Inflammatory macrophage treated with lipopolysaccharide for 4 hours (primary cell): ENCODE results near the gene RBFOX2.
A peak's percentile ranks its signal among the peaks of the same experiment; 100 is the strongest.
"Not testable (repeated sequence)": the region's sequence is repeated elsewhere in the genome, so short reads cannot be mapped to it uniquely, and the experiment has no call there.

ENCODE experiments used
- DNase-seq: peaks from one replicate; pipeline ENCODE4 v3.0.0-alpha.2; 2020

Gene RBFOX2

GRCh38 chr22:35752863-35753189 lies 275.8 kb downstream of the RBFOX2 start:
- peak; percentile 9 for DNase-seq

GRCh38 chr22:35752006-35752862 lies 276.4 kb downstream of the RBFOX2 start:
- DNase-seq = peak; percentile 10

GRCh38 chr22:35749808-35750207 lies 278.8 kb downstream of the RBFOX2 start:
- no peak for DNase-seq

- DNase-seq = no peak
These were observed 281.5 kb downstream of the RBFOX2 start for GRCh38 chr22:35746946-35747703.

- DNase-seq = no peak
These were observed 282.4 kb downstream of the RBFOX2 start for GRCh38 chr22:35746248-35746647.

- DNase-seq = no peak
These were observed 285.2 kb downstream of the RBFOX2 start for GRCh38 chr22:35743326-35743860.

GRCh38 chr22:35742342-35743100 lies 286.1 kb downstream of the RBFOX2 start:
- DNase-seq = peak; percentile 17

- no peak for DNase-seq
These were observed 288.0 kb downstream of the RBFOX2 start for GRCh38 chr22:35740616-35741015.

- no peak for DNase-seq
These were observed 288.7 kb downstream of the RBFOX2 start for GRCh38 chr22:35739931-35740380.

GRCh38 chr22:35739076-35739930 lies 289.3 kb downstream of the RBFOX2 start:
- DNase-seq = no peak

- DNase-seq = not testable (repeated sequence)
These were observed 290.7 kb downstream of the RBFOX2 start for GRCh38 chr22:35737886-35738285.

- DNase-seq = no peak
These were observed 291.9 kb downstream of the RBFOX2 start for GRCh38 chr22:35736701-35737100.

- no peak for DNase-seq
These were observed 292.5 kb downstream of the RBFOX2 start for GRCh38 chr22:35736166-35736565.

- no peak for DNase-seq
These were observed 293.1 kb downstream of the RBFOX2 start for GRCh38 chr22:35735542-35735941.

- DNase-seq = no peak
These were observed 294.2 kb downstream of the RBFOX2 start for GRCh38 chr22:35734517-35734827.

GRCh38 chr22:35733791-35734516 lies 294.7 kb downstream of the RBFOX2 start:
- DNase-seq = no peak

GRCh38 chr22:35733036-35733435 lies 295.6 kb downstream of the RBFOX2 start:
- no peak for DNase-seq

- no peak for DNase-seq
These were observed 296.5 kb downstream of the RBFOX2 start for GRCh38 chr22:35732116-35732515.

- DNase-seq = no peak
These were observed 297.3 kb downstream of the RBFOX2 start for GRCh38 chr22:35731321-35731720.

- DNase-seq = no peak
These were observed 299.3 kb downstream of the RBFOX2 start for GRCh38 chr22:35729309-35729698.

GRCh38 chr22:35728639-35729308 lies 299.9 kb downstream of the RBFOX2 start:
- no peak for DNase-seq
